Common myeloid progenitor, CD34-positive (primary cell): Measurements from ENCODE around the gene TMC1.

ENCODE experiments used
- CTCF ChIA-PET: fragments of 350-600 bp; sonication (Branson Sonifier 250); formaldehyde crosslinking; loops from one replicate; lab custom pipeline; 2021; ENCODE audit warnings: antibody characterized with exemption; lab: Charles Lee
- POLR2A ChIA-PET: fragments of 350-600 bp; sonication (Branson Sonifier 250); formaldehyde crosslinking; loops from one replicate; lab custom pipeline; 2021; ENCODE audit warnings: antibody characterized with exemption; lab: Charles Lee
- DNase-seq, 3 donors: peaks; one replicate each; pipeline versions ENCODE4 v3.0.0 to v3.0.0-alpha.2; 2013
- H3K27ac ChIP-seq, 2 experiments: 1 replicate in 1 of 2; 2 replicates in 1 of 2; pipeline ENCODE4 v1.7.0; 2013; ENCODE audit warnings: inconsistent platforms in 2 of 2, low read length in 2 of 2, mild to moderate bottlenecking in 2 of 2, low read depth in 1 of 2, moderate library complexity in 1 of 2; ENCODE audit not compliant: severe bottlenecking in 2 of 2, insufficient read depth in 1 of 2, poor library complexity in 1 of 2
- H3K27me3 ChIP-seq, 5 experiments: replicated peaks in 2 of 5; 1 replicate in 3 of 5; 2 replicates in 2 of 5; pipeline versions ENCODE4 v1.6.1 to v1.7.0; 2013; ENCODE audit warnings: low read length in 4 of 5, mild to moderate bottlenecking in 2 of 5, moderate library complexity in 2 of 5, inconsistent platforms in 1 of 5; ENCODE audit not compliant: insufficient read depth in 5 of 5, control insufficient read depth in 4 of 5
- H3K36me3 ChIP-seq, 4 experiments: 1 replicate in 2 of 4; 2 replicates in 2 of 4; pipeline versions ENCODE4 v1.6.1 to v1.7.0; 2013; ENCODE audit warnings: low read length in 3 of 4, control low read depth in 1 of 4, mild to moderate bottlenecking in 1 of 4; ENCODE audit not compliant: control insufficient read depth in 4 of 4, insufficient read depth in 4 of 4
- H3K4me1 ChIP-seq, 4 experiments: 1 replicate in 3 of 4; 2 replicates in 1 of 4; pipeline versions ENCODE4 v1.6.1 to v1.7.1; 2013; ENCODE audit warnings: low read length in 3 of 4, mild to moderate bottlenecking in 3 of 4, control low read depth in 1 of 4, inconsistent platforms in 1 of 4, moderate library complexity in 1 of 4; ENCODE audit not compliant: control insufficient read depth in 4 of 4, insufficient read depth in 4 of 4; ENCODE audit errors: control extremely low read depth in 1 of 4
- H3K4me3 ChIP-seq, 7 experiments: 1 replicate in 4 of 7; 2 replicates in 3 of 7; pipeline versions ENCODE4 v1.5.1 to v1.7.0; 2013; ENCODE audit warnings: mild to moderate bottlenecking in 7 of 7, low read length in 6 of 7, moderate library complexity in 6 of 7, inconsistent platforms in 2 of 7, low read depth in 2 of 7, control low read depth in 1 of 7; ENCODE audit not compliant: insufficient read depth in 4 of 7, control insufficient read depth in 1 of 7; ENCODE audit errors: extremely low read depth in 1 of 7
- H3K9me3 ChIP-seq, 5 experiments: 1 replicate in 4 of 5; 2 replicates in 1 of 5; pipeline versions ENCODE4 v1.6.1 to v1.7.1; 2013; ENCODE audit warnings: low read length in 4 of 5, mild to moderate bottlenecking in 2 of 5, inconsistent platforms in 1 of 5, low read depth in 1 of 5, moderate library complexity in 1 of 5; ENCODE audit not compliant: control insufficient read depth in 4 of 5, insufficient read depth in 2 of 5; ENCODE audit errors: control extremely low read depth in 1 of 5
- WGBS: methylation state at CpG from one replicate; pipeline ENCODE4 v1.1.5; 2013; ENCODE audit not compliant: insufficient coverage; 5-methylcytosine and 5-hydroxymethylcytosine counted together

TMC1 gene

GRCh38 chr9:72701510-72701909, 180.1 kb downstream of the TMC1 start:
- H3K4me3 ChIP-seq: no peak overlapping the region
- H3K36me3 ChIP-seq: no peaks in the 10 kb centered on the region
- ChIA-PET CTCF (no interaction called here), POLR2A (no interaction called here)
- H3K4me1 ChIP-seq: no peaks in the 10 kb centered on the region
- no peak overlapping the region for H3K27ac ChIP-seq
- peaks cover 0 to 4% (median 0%) of the 10 kb centered on the region in 5 experiments for H3K27me3 ChIP-seq
- no peaks in the 10 kb centered on the region for H3K9me3 ChIP-seq
- no CpG with 5 or more reads among the region's 3 CpGs for WGBS
- no peak for DNase-seq

GRCh38 chr9:72703574-72703973, 182.2 kb downstream of the TMC1 start:
- Histone ChIP-seq H3K27ac (no peak overlapping the region), H3K27me3 (peaks cover 0 to 1% (median 0%) of the 10 kb centered on the region in 5 experiments), H3K9me3 (no peaks in the 10 kb centered on the region), H3K36me3 (no peaks in the 10 kb centered on the region), H3K4me3 (no peak overlapping the region), H3K4me1 (no peaks in the 10 kb centered on the region)
- ChIA-PET POLR2A (no interaction called here), CTCF (no interaction called here)
- 97% methylated on average over 3 of the region's 4 CpGs for WGBS
- no peak for DNase-seq

- no peaks in the 10 kb centered on the region for H3K9me3 ChIP-seq
- WGBS: no CpG with 5 or more reads among the region's 1 CpG
- H3K4me1 ChIP-seq: no peaks in the 10 kb centered on the region
- DNase-seq: no peak
- CTCF ChIA-PET: interaction anchor here (0.6 to 1.0 kb wide), 2 partner anchors 15 to 201 kb away, joined by 3 to 4 read pairs; no protein-coding TSS in a partner anchor
- H3K27me3 ChIP-seq: no peaks in the 10 kb centered on the region
- POLR2A ChIA-PET: no interaction called here
- no peak overlapping the region for H3K4me3 ChIP-seq
- H3K27ac ChIP-seq: no peak overlapping the region
- H3K36me3 ChIP-seq: no peaks in the 10 kb centered on the region
These were observed 183.4 kb downstream of the TMC1 start for GRCh38 chr9:72704688-72705375.

GRCh38 chr9:72718503-72718902, 197.1 kb downstream of the TMC1 start:
- Histone ChIP-seq H3K36me3 (no peaks in the 10 kb centered on the region), H3K9me3 (no peaks in the 10 kb centered on the region), H3K4me3 (no peak overlapping the region), H3K27me3 (peaks cover 0 to 2% (median 0%) of the 10 kb centered on the region in 5 experiments), H3K27ac (no peak overlapping the region), H3K4me1 (no peaks in the 10 kb centered on the region)
- WGBS: 100% methylated on average over 3 of the region's 3 CpGs
- CTCF ChIA-PET: no interaction called here
- POLR2A ChIA-PET: no interaction called here
- no peak for DNase-seq

- CTCF ChIA-PET: no interaction called here
- Histone ChIP-seq H3K9me3 (no peaks in the 10 kb centered on the region), H3K27me3 (peaks cover 0 to 2% (median 0%) of the 10 kb centered on the region in 5 experiments), H3K36me3 (no peaks in the 10 kb centered on the region), H3K4me1 (no peaks in the 10 kb centered on the region), H3K4me3 (no peak overlapping the region), H3K27ac (no peak overlapping the region)
- no peak for DNase-seq
- POLR2A ChIA-PET: no interaction called here
- 90% methylated on average over 1 of the region's 1 CpG for WGBS
These were observed 199.7 kb downstream of the TMC1 start for GRCh38 chr9:72721067-72721466.

GRCh38 chr9:72726947-72727346, 205.5 kb downstream of the TMC1 start:
- ChIA-PET CTCF (no interaction called here), POLR2A (no interaction called here)
- 60% methylated on average over 2 of the region's 2 CpGs for whole genome bisulfite sequencing
- no peak overlapping the region for H3K27ac ChIP-seq
- no peaks in the 10 kb centered on the region for H3K9me3 ChIP-seq
- no peak overlapping the region for H3K4me3 ChIP-seq
- no peaks in the 10 kb centered on the region for H3K4me1 ChIP-seq
- no peaks in the 10 kb centered on the region for H3K36me3 ChIP-seq
- no peaks in the 10 kb centered on the region for H3K27me3 ChIP-seq
- DNase-seq: no peak

- DNase-seq: no peak
- Histone ChIP-seq H3K36me3 (no peaks in the 10 kb centered on the region), H3K9me3 (no peaks in the 10 kb centered on the region), H3K4me1 (no peaks in the 10 kb centered on the region), H3K27me3 (no peaks in the 10 kb centered on the region), H3K27ac (no peak overlapping the region), H3K4me3 (no peak overlapping the region)
- ChIA-PET CTCF (interaction anchor here (1.0 kb wide), 1 partner anchor 26 kb away, joined by 3 read pairs; no protein-coding TSS in a partner anchor), POLR2A (no interaction called here)
These were observed 206.8 kb downstream of the TMC1 start for GRCh38 chr9:72728031-72728770.
